Measurements from ENCODE around the gene HOTAIR.

HOTAIR gene

GRCh38 chr12:53978477-53979356 lies 4.0 kb upstream of the HOTAIR start:
- TF ChIP-seq CTCF (conservative IDR thresholded peaks at IDR 0.05; ENCODE audit: low read length), result no peak
- DNase-seq (ENCODE audit: low read depth), result peak; percentile 90
- peak overlapping the region; percentile 35 for H3K4me3 ChIP-seq (ENCODE audit: low read length)

- no peak for TF ChIP-seq CTCF (conservative IDR thresholded peaks at IDR 0.05; ENCODE audit: low read length)
- H3K4me3 ChIP-seq (ENCODE audit: low read length), result peak overlapping the region; percentile 44
- peak; percentile 67 for DNase-seq (ENCODE audit: low read depth)
Measured at GRCh38 chr12:53977596-53978445, 3.1 kb upstream of the HOTAIR start.

GRCh38 chr12:53976823-53977595 lies 2.3 kb upstream of the HOTAIR start:
- DNase-seq (ENCODE audit: low read depth), result no peak

DNA sequence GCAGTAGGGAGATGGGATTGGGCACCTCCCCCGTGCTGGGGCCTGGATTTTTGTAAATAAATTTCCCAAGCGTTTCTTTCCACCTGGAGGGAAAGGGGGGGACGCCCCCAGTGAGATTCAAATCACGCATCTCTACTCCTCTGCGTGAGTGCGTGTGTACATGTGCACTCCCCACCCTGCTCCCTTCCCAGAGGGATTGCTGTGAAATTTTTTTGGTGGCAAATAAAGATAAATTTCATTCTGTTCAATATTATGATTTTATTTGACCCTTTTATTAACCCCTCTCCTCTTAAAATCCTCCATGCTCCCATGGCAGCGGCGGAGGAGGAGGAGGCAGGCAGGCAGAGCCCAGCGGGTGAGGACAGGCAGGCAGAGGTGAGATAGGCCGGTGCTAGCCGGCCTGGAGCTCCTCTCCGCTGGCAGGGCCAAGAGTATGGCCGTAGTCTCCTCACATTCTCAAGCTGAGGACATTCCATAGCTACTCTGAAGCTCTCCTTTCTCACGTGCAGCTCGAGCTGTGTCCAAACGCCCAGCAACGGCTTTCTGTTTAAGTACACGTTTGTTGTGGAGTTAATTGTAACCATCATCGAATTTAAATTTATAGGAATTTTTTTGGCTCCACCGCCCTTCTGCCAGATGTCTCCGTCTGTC lies 1.5 kb upstream of the HOTAIR start:
- peak; percentile 96 for DNase-seq (ENCODE audit: low read depth)
- H3K4me3 ChIP-seq (ENCODE audit: low read length), result peak overlapping the region; percentile 20
- no peak for TF ChIP-seq CTCF (conservative IDR thresholded peaks at IDR 0.05; ENCODE audit: low read length)

More at GRCh38 chr12:53976823-53977595, 2.3 kb upstream of the HOTAIR start:
- TF ChIP-seq CTCF (conservative IDR thresholded peaks at IDR 0.05; ENCODE audit: low read length), result no peak
- no peak overlapping the region for H3K4me3 ChIP-seq (ENCODE audit: low read length)

- no peak for TF ChIP-seq CTCF (conservative IDR thresholded peaks at IDR 0.05; ENCODE audit: low read length)
- no peak for DNase-seq (ENCODE audit: low read depth)
- peak overlapping the region; percentile 86 for H3K4me3 ChIP-seq (ENCODE audit: low read length)
Measured at GRCh38 chr12:53975479-53976152, 862 bp upstream of the HOTAIR start.

GRCh38 chr12:53975064-53975471 lies 314 bp upstream of the HOTAIR start:
- no peak for TF ChIP-seq CTCF (conservative IDR thresholded peaks at IDR 0.05; ENCODE audit: low read length)
- peak overlapping the region; percentile 86 for H3K4me3 ChIP-seq (ENCODE audit: low read length)
- no peak for DNase-seq (ENCODE audit: low read depth)
